TTC549 (cell line): ENCODE results near the gene MUC15.

Experiments used
- FAIRE-seq: peaks from 2 replicates; lab custom pipeline; 2012; peaks lifted over from hg19 to GRCh38; lab: Jason Lieb, UNC

The MUC15 gene

GRCh38 chr11:26573896-26574295 lies 1.8 kb upstream of the MUC15 start:
- no peak for FAIRE-seq

GRCh38 chr11:26572770-26573402 lies 823 bp upstream of the MUC15 start:
- no peak for FAIRE-seq

GRCh38 chr11:26569646-26570045 lies 2.4 kb downstream of the MUC15 start:
- FAIRE-seq: no peak

GRCh38 chr11:26558190-26558589 lies 13.9 kb downstream of the MUC15 start:
- FAIRE-seq: no peak

GRCh38 chr11:26557666-26558065 lies 14.4 kb downstream of the MUC15 start:
- no peak for FAIRE-seq

- FAIRE-seq: no peak
These were observed 15.5 kb downstream of the MUC15 start for GRCh38 chr11:26556582-26556981.

GRCh38 chr11:26554455-26554854 lies 17.6 kb downstream of the MUC15 start:
- no peak for FAIRE-seq

GRCh38 chr11:26553182-26553581 lies 18.9 kb downstream of the MUC15 start:
- no peak for FAIRE-seq

GRCh38 chr11:26551186-26551801 lies 20.8 kb downstream of the MUC15 start:
- no peak for FAIRE-seq

- peak; percentile 33 for FAIRE-seq
These were observed 22.0 kb downstream of the MUC15 start for GRCh38 chr11:26550022-26550421.

GRCh38 chr11:26549176-26549575 lies 22.9 kb downstream of the MUC15 start:
- FAIRE-seq: no peak

- no peak for FAIRE-seq
These were observed 30.2 kb downstream of the MUC15 start for GRCh38 chr11:26541870-26542269.

GRCh38 chr11:26539517-26539916 lies 32.5 kb downstream of the MUC15 start:
- FAIRE-seq: no peak

- no peak for FAIRE-seq
These were observed 34.7 kb downstream of the MUC15 start for GRCh38 chr11:26537341-26537740.

- no peak for FAIRE-seq
These were observed 44.4 kb downstream of the MUC15 start for GRCh38 chr11:26527685-26528084.

GRCh38 chr11:26522912-26523610 lies 49.0 kb downstream of the MUC15 start:
- no peak for FAIRE-seq

- FAIRE-seq: no peak
These were observed 52.6 kb downstream of the MUC15 start for GRCh38 chr11:26519469-26519868.

GRCh38 chr11:26512196-26512595 lies 59.9 kb downstream of the MUC15 start:
- FAIRE-seq: no peak

GRCh38 chr11:26510756-26511155 lies 61.3 kb downstream of the MUC15 start:
- FAIRE-seq: no peak

- no peak for FAIRE-seq
These were observed 61.9 kb downstream of the MUC15 start for GRCh38 chr11:26510164-26510563.
